ENCODE data around the gene PRR5L.

GRCh38 chr11:36498721-36499120 is 202.6 kb downstream of the PRR5L start:
- no peak for TF ChIP-seq SUZ12 (IDR thresholded peaks at IDR 0.05; ENCODE audit: extremely low read depth, insufficient read depth, insufficient read length)
- TF ChIP-seq YY1 (IDR thresholded peaks at IDR 0.05; ENCODE audit: insufficient read depth, insufficient read length), result no peak
- no peak for TF ChIP-seq ZNF274 (IDR thresholded peaks at IDR 0.05; ENCODE audit: low read depth, low read length)

Data from NT2/D1 (cell line).